GM12878 (cell line): Measurements from ENCODE around the gene NCF2. TPM values are rescaled to one million over a fixed set of nuclear protein-coding genes. Genes with fewer than 3 reads are reported as not detected.
A peak's percentile ranks its signal among the peaks of the same experiment; 100 is the strongest.

ENCODE experiments used
- ATAC-seq: fragments of 200-7000 bp; cut with Tn5 transposase; 3 replicates; pipeline ENCODE4 v1.9.1; 2020; ENCODE audit warnings: mild to moderate bottlenecking, moderate library complexity
- BruUV-seq: library from RNA; stranded (reverse); fragments of 400-500 nt; replicated peaks from 2 replicates; lab custom pipeline; 2021; lab: Mats Ljungman, UMichigan
- CTCF ChIA-PET: fragments of 300-600 bp; sonication (Branson Sonifier 250); formaldehyde crosslinking; extraction: SDS; loops from one replicate; lab custom pipeline; 2021; ENCODE audit warnings: inconsistent platforms; lab: Yijun Ruan, JAX
- POLR2A ChIA-PET: fragments of 350-600 bp; formaldehyde crosslinking; extraction: SDS; loops from one replicate; lab custom pipeline; 2021; ENCODE audit warnings: inconsistent platforms; lab: Charles Lee
- RAD21 ChIA-PET: fragments of 300-600 bp; sonication (Branson Sonifier 250); formaldehyde crosslinking; loops from one replicate; lab custom pipeline; 2023; ENCODE audit warnings: antibody characterized with exemption; ENCODE audit not compliant: unreplicated experiment; lab: Charles Lee
- SMC1A ChIA-PET: fragments of 300-600 bp; sonication (Branson Sonifier 250); formaldehyde crosslinking; loops from one replicate; lab custom pipeline; 2023; ENCODE audit not compliant: unreplicated experiment, uncharacterized antibody; lab: Charles Lee
- DNase-seq: peaks from one replicate; pipeline ENCODE4 v3.0.0-alpha.2; 2011; ENCODE audit warnings: low read depth, low spot score
- FAIRE-seq: peaks from 3 replicates; lab custom pipeline; 2011; peaks lifted over from hg19 to GRCh38; lab: Jason Lieb, UNC
- H2AFZ ChIP-seq: 2 replicates; pipeline ENCODE4 v1.6.0; 2011; ENCODE audit warnings: low read depth, low read length, control low read depth; ENCODE audit not compliant: control insufficient read depth
- H3K27ac ChIP-seq: 2 replicates; pipeline ENCODE4 v1.5.1; 2011; ENCODE audit warnings: control low read depth; ENCODE audit not compliant: control insufficient read depth, insufficient read depth
- H3K27me3 ChIP-seq, 2 experiments: replicated peaks in 1 of 2; 2 replicates each; pipeline versions ENCODE4 v1.6.0 to v1.6.1; 2011; ENCODE audit warnings: low read length in 1 of 2; ENCODE audit not compliant: control insufficient read depth in 2 of 2, insufficient read depth in 2 of 2
- H3K36me3 ChIP-seq, 2 experiments: 2 replicates each; pipeline ENCODE4 v1.5.1; 2011; ENCODE audit warnings: low read length in 1 of 2; ENCODE audit not compliant: control insufficient read depth in 2 of 2, insufficient read depth in 2 of 2
- H3K4me1 ChIP-seq: 2 replicates; pipeline ENCODE4 v1.6.1; 2011; ENCODE audit warnings: mild to moderate bottlenecking, low read length, moderate library complexity, mixed read lengths; ENCODE audit not compliant: control insufficient read depth, insufficient read depth
- H3K4me2 ChIP-seq: 2 replicates; pipeline ENCODE4 v1.6.0; 2011; ENCODE audit warnings: control low read depth; ENCODE audit not compliant: control insufficient read depth, insufficient read depth
- H3K4me3 ChIP-seq: fragments of 200-600 bp; sonication (generic); 2 replicates; pipeline ENCODE4 v1.5.1; 2016
- H3K79me2 ChIP-seq: 2 replicates; pipeline ENCODE4 v1.6.0; 2011; ENCODE audit warnings: low read length; ENCODE audit not compliant: control insufficient read depth, insufficient read depth
- H3K9ac ChIP-seq: 2 replicates; pipeline ENCODE4 v1.8.0; 2011; ENCODE audit warnings: low read length, control low read depth, mixed read lengths; ENCODE audit not compliant: control insufficient read depth, insufficient read depth
- H3K9me3 ChIP-seq: replicated peaks from 3 replicates; pipeline ENCODE4 v1.5.1; 2011; ENCODE audit warnings: mild to moderate bottlenecking, low read length; ENCODE audit not compliant: control insufficient read depth, insufficient read depth
- H4K20me1 ChIP-seq: 2 replicates; pipeline ENCODE4 v1.6.0; 2011; ENCODE audit not compliant: control insufficient read depth, insufficient read depth
- CHD4 ChIP-seq: fragments of 200-600 bp; sonication (generic); IDR thresholded peaks from 2 replicates; pipeline ENCODE4 v1.6.1; 2016; ENCODE audit warnings: mild to moderate bottlenecking
- POLR2A ChIP-seq: IDR thresholded peaks from 2 replicates; pipeline ENCODE4 v1.6.1; 2011; ENCODE audit warnings: low read depth, mild to moderate bottlenecking, low read length
- POLR2AphosphoS2 ChIP-seq: IDR thresholded peaks from 2 replicates; pipeline ENCODE4 v1.6.1; 2011; ENCODE audit warnings: low read depth, mild to moderate bottlenecking, low read length, improper control_type of control experiment, moderate library complexity
- WGBS: methylation state at CpG from one replicate; pipeline ENCODE4 v1.1.6; 2016; ENCODE audit warnings: low lambda C conversion rate; ENCODE audit not compliant: insufficient replicate concordance, insufficient coverage; ENCODE audit errors: missing lambda C conversion rate; 5-methylcytosine and 5-hydroxymethylcytosine counted together
- in situ Hi-C: fragments of 300-500 bp; cut with MboI; formaldehyde crosslinking; loops from 9 replicates; pipeline ENCODE4 v1.14.3; 2018; ENCODE audit warnings: mixed read lengths
- intact Hi-C: fragments of 100-400 bp; cut with micrococcal nuclease; formaldehyde crosslinking; loops from one replicate; pipeline ENCODE4 v1.14.2; 2022; ENCODE audit not compliant: unreplicated experiment
- polyA plus RNA-seq, 11 experiments: library from polyadenylated mRNA; depleted of rRNA in 4 of 11; unstranded in 6 of 11; stranded (reverse) in 5 of 11; fragments of >200 nt; fragmentation: Nextera tagmentation in 4 of 11; fragmentation: Illumina TruSeq in 1 of 11; extraction: Ambion mirVana in 4 of 11; extraction: Trizol in 1 of 11; gene quantifications; 1 replicate in 1 of 11; 2 replicates in 10 of 11; pipeline versions ENCODE4 v1.2.1 to v1.2.3, GENCODE V29; 2011 to 2016; ENCODE audit warnings: inconsistent platforms in 2 of 11, missing spikeins in 2 of 11, low read depth in 1 of 11
- total RNA-seq, 4 experiments: library from RNA; depleted of rRNA in 3 of 4; stranded (reverse); fragments of >200 nt in 3 of 4; fragmentation: Illumina TruSeq in 1 of 4; extraction: Trizol in 1 of 4; gene quantifications; 2 replicates each; pipeline versions ENCODE4 v1.2.1 to v1.2.3, GENCODE V29; 2013 to 2021

The NCF2 gene
- total and polyA plus RNA-seq, 10 of the 15 experiments (the other 5 are each of a cell fraction or from before 2014, with no cell fraction given): 31.4 to 256 (median 77.1) TPM

DNA sequence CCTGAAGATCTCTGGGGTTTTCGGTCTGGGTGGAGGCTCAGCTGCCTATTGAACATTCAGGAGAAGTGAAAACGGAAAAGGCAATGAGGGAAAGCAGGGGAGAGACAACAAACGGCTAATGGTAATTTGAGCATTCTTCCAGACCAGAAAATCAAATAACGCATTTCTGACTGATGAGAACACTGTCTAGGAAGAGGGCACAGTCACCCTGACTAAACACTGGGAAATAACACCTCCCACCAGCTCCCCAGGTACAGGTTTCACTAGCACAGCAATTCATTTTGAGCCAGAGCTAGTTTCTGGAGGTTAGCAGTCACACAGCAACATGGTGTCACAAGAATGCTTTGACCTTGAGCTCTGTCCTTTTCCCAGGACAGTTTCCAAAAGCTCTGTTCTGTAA is 21.1 kb downstream of the NCF2 start (continued):
- TF ChIP-seq POLR2AphosphoS2: no peak

DNA sequence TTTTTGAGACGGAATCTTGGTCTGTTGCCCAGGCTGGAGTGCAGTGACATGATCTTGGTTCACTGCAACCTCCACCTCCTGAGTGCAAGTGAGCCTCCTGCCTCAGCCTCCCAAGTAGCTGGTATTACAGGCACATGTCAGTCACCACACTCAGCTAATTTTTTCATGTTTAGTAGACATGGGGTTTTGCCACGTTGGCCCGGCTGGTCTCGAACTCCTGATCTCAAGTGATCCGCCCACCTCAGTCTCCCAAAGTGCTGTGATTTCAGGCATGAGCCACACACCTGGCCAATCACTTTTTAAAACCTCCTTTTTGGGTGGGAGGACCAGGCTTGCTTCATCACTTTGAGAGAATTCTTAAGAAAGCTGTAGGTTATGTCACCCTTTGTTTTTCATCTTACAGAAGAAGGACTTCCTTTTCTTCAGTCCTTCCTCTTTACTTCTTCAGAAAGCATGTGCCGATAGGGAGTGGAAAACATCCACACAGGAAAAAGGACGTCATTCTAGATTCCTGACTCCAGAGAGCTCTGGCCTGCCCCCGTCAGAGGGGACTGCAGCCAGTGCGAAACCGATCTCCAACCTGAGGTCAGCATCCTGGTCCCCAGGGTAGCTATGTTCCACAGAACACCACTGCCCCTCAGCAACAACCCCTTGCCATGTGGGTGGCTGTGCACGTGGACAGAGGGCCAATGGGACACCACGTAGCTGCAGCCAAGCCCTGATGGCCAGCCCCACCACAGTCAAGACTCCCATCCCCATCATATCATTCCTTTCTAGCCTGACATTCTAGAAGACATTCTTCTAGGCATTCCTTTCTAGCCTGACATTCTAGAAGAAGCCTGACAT is 21.9 kb downstream of the NCF2 start:
- BruUV-seq: no TSS peak
- in situ Hi-C loops: no loop called here
- no peak overlapping the region for H3K4me2 ChIP-seq
- H3K36me3 ChIP-seq: peaks cover 0 to 38% of the 10 kb centered on the region in 2 experiments; a peak in 2 of 4 replicates
- peaks cover 9% of the 10 kb centered on the region for H3K4me1 ChIP-seq
- H3K9me3 ChIP-seq: no peaks in the 10 kb centered on the region
- no peak for DNase-seq
- intact Hi-C loops: no loop called here
- no peaks in the 10 kb centered on the region for H3K79me2 ChIP-seq
- CTCF ChIA-PET: interaction anchor here (0.9 to 1.6 kb wide), 7 partner anchors 12 to 117 kb away, joined by 3 to 5 read pairs (median 3); no protein-coding TSS in a partner anchor
- H3K9ac ChIP-seq: no peak overlapping the region
- H2AFZ ChIP-seq: no peak overlapping the region
- RAD21 ChIA-PET: interaction anchor here (0.5 to 2.9 kb wide), 6 partner anchors 11 to 294 kb away, joined by 3 to 10 read pairs (median 4); partner anchors contain the start of gene NCF2
- WGBS: 70% methylated on average over 12 of the region's 12 CpGs
- SMC1A ChIA-PET: interaction anchor here (0.6 to 5.1 kb wide), 12 partner anchors 11 to 649 kb away, joined by 3 to 37 read pairs (median 4); partner anchors contain the start of gene NCF2
- H3K4me3 ChIP-seq: no peak overlapping the region
- POLR2A ChIA-PET: interaction anchor here (0.6 to 1.8 kb wide), 6 partner anchors 10 to 43 kb away, joined by 3 to 7 read pairs (median 4); no protein-coding TSS in a partner anchor
- no peak overlapping the region for H3K27ac ChIP-seq
- H4K20me1 ChIP-seq: no peaks in the 10 kb centered on the region
- no peaks in the 10 kb centered on the region for H3K27me3 ChIP-seq
- no peak for FAIRE-seq
- TF ChIP-seq POLR2A (0 out of 2 replicates have a peak, but pooled peaks have one; percentile 17), CHD4 (no peak)
- TF ChIP-seq, all 136 proteins: peak for 1
- no peak for ATAC-seq
